Measurements from ENCODE around the gene TGIF2. TPM values are rescaled to one million over a fixed set of nuclear protein-coding genes. Genes with fewer than 3 reads are reported as not detected.
A peak's percentile ranks its signal among the peaks of the same experiment; 100 is the strongest.

TGIF2 gene
- total RNA-seq, 2 donors from 2014 or later = 33.4 to 39.0 TPM

DNA sequence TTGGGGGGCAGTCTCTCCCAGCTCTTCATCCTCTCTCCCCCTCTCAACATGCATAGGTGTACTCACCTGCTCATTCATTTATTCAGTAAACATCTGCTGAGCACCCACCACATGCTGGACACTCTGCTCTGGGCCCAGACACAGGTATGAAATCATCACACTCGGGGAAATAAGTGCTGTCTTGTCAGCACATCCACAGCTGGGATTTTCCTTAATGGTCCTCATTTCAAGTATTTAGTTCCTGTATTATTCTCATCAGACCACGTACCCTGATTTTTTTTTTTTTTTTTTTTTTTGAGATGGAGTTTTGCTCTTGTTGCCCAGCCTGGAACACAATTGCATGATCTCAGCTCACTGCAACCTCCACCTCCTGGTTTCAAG, 51.5 kb downstream of the TGIF2 start:
- Mint-ChIP-seq H3K27me3 (ENCODE audit: insufficient read depth) (no peaks in the 10 kb centered on the region), H3K27ac (no peak overlapping the region)
- 85 to 100% methylated on average over 1 of the region's 2 CpGs for WGBS, 2 experiments (ENCODE audit: insufficient coverage in 1 of 2, insufficient read length in 1 of 2)

GRCh38 chr20:36628076-36628475, 54.7 kb downstream of the TGIF2 start:
- H3K4me1 ChIP-seq (ENCODE audit: control insufficient read depth, insufficient read depth, low read length) = no peaks in the 10 kb centered on the region
- 93 to 97% methylated on average over 7 of the region's 7 CpGs for WGBS, 2 experiments (ENCODE audit: insufficient coverage in 1 of 2, insufficient read length in 1 of 2)
- Mint-ChIP-seq H3K27me3 (ENCODE audit: insufficient read depth) (no peaks in the 10 kb centered on the region), H3K36me3 (ENCODE audit: low read depth) (no peaks in the 10 kb centered on the region), H3K9me3 (no peaks in the 10 kb centered on the region), H3K4me3 (no peak overlapping the region), H3K27ac (no peak overlapping the region), H3K4me1 (peaks cover 13% of the 10 kb centered on the region)
- DNase-seq = no peak
- H3K27ac ChIP-seq (ENCODE audit: low read depth, low read length) = no peak overlapping the region
- no peaks in the 10 kb centered on the region for H3K27me3 ChIP-seq (ENCODE audit: control insufficient read depth, insufficient read depth, low read length, poor library complexity, severe bottlenecking)
- H3K9me3 ChIP-seq (ENCODE audit: control insufficient read depth, low read length) = no peaks in the 10 kb centered on the region
- H3K4me3 ChIP-seq (ENCODE audit: low read length) = no peak overlapping the region
- TF ChIP-seq, protein P1, sequence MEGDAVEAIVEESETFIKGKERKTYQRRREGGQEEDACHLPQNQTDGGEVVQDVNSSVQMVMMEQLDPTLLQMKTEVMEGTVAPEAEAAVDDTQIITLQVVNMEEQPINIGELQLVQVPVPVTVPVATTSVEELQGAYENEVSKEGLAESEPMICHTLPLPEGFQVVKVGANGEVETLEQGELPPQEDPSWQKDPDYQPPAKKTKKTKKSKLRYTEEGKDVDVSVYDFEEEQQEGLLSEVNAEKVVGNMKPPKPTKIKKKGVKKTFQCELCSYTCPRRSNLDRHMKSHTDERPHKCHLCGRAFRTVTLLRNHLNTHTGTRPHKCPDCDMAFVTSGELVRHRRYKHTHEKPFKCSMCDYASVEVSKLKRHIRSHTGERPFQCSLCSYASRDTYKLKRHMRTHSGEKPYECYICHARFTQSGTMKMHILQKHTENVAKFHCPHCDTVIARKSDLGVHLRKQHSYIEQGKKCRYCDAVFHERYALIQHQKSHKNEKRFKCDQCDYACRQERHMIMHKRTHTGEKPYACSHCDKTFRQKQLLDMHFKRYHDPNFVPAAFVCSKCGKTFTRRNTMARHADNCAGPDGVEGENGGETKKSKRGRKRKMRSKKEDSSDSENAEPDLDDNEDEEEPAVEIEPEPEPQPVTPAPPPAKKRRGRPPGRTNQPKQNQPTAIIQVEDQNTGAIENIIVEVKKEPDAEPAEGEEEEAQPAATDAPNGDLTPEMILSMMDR (conservative IDR thresholded peaks at IDR 0.05) = no peak
- no peak overlapping the region for H3K9ac ChIP-seq (ENCODE audit: extremely low read depth, low read length, poor library complexity, severe bottlenecking)
- H3K36me3 ChIP-seq (ENCODE audit: control insufficient read depth, insufficient read depth, low read length) = no peaks in the 10 kb centered on the region

More for the DNA sequence above, 51.5 kb downstream of the TGIF2 start:
- Histone ChIP-seq H3K9me3 (ENCODE audit: control insufficient read depth, low read length) (no peaks in the 10 kb centered on the region), H3K27me3 (ENCODE audit: control insufficient read depth, insufficient read depth, low read length, poor library complexity, severe bottlenecking) (no peaks in the 10 kb centered on the region), H3K4me3 (ENCODE audit: low read length) (no peak overlapping the region), H3K36me3 (ENCODE audit: control insufficient read depth, insufficient read depth, low read length) (no peaks in the 10 kb centered on the region), H3K4me1 (ENCODE audit: control insufficient read depth, insufficient read depth, low read length) (no peaks in the 10 kb centered on the region), H3K27ac (ENCODE audit: low read depth, low read length) (no peak overlapping the region), H3K9ac (ENCODE audit: extremely low read depth, low read length, poor library complexity, severe bottlenecking) (no peak overlapping the region)
- no peak for DNase-seq
- no peaks in the 10 kb centered on the region for H3K36me3 Mint-ChIP-seq (ENCODE audit: low read depth)
- H3K4me3 Mint-ChIP-seq = no peak overlapping the region
- TF ChIP-seq, protein P1 (conservative IDR thresholded peaks at IDR 0.05) = no peak
- no peaks in the 10 kb centered on the region for H3K9me3 Mint-ChIP-seq
- H3K4me1 Mint-ChIP-seq = peaks cover 9% of the 10 kb centered on the region

GRCh38 chr20:36629719-36630681, 56.6 kb downstream of the TGIF2 start:
- Histone ChIP-seq H3K9me3 (ENCODE audit: control insufficient read depth, low read length) (no peaks in the 10 kb centered on the region), H3K4me3 (ENCODE audit: low read length) (no peak overlapping the region), H3K4me1 (ENCODE audit: control insufficient read depth, insufficient read depth, low read length) (no peaks in the 10 kb centered on the region), H3K36me3 (ENCODE audit: control insufficient read depth, insufficient read depth, low read length) (no peaks in the 10 kb centered on the region), H3K9ac (ENCODE audit: extremely low read depth, low read length, poor library complexity, severe bottlenecking) (no peak overlapping the region), H3K27ac (ENCODE audit: low read depth, low read length) (no peak overlapping the region), H3K27me3 (ENCODE audit: control insufficient read depth, insufficient read depth, low read length, poor library complexity, severe bottlenecking) (no peaks in the 10 kb centered on the region)
- Mint-ChIP-seq H3K4me3 (no peak overlapping the region), H3K27ac (peak overlapping the region; percentile 66), H3K36me3 (ENCODE audit: low read depth) (no peaks in the 10 kb centered on the region), H3K27me3 (ENCODE audit: insufficient read depth) (no peaks in the 10 kb centered on the region), H3K4me1 (peaks cover 4% of the 10 kb centered on the region), H3K9me3 (no peaks in the 10 kb centered on the region)
- TF ChIP-seq, protein P1 (conservative IDR thresholded peaks at IDR 0.05) = no peak
- DNase-seq = no peak
- WGBS, 2 experiments (ENCODE audit: insufficient coverage in 1 of 2, insufficient read length in 1 of 2) = 94% methylated on average over 11 to 15 of the region's 15 CpGs

All from endodermal cell (in vitro differentiated cells).